Measurements from ENCODE around the gene KCNMB2. TPM values are rescaled to one million over a fixed set of nuclear protein-coding genes. Genes with fewer than 3 reads are reported as not detected.

Gene KCNMB2
- total and polyA plus RNA-seq, 2 experiments from 2014 or later: not detected

- TF ChIP-seq EZH2phosphoT487 (IDR thresholded peaks at IDR 0.05; ENCODE audit: insufficient read depth, low read depth) (no peak), EZH2 (IDR thresholded peaks at IDR 0.05; ENCODE audit: insufficient read depth, poor library complexity, severe bottlenecking) (no peak)
- Histone ChIP-seq H3K79me2 (ENCODE audit: insufficient read depth) (no peaks in the 10 kb centered on the region), H3K36me3 (ENCODE audit: low read depth) (no peaks in the 10 kb centered on the region), H3K27me3 (replicated peaks; ENCODE audit: insufficient read depth) (no peaks in the 10 kb centered on the region), H2AFZ (no peak overlapping the region), H3F3A (ENCODE audit: insufficient read depth) (no peaks in the 10 kb centered on the region), H3K9me3 (ENCODE audit: low read depth) (no peaks in the 10 kb centered on the region), H3K9me2 (ENCODE audit: insufficient read depth) (no peaks in the 10 kb centered on the region), H3K9ac (no peak overlapping the region), H3K27ac (no peak overlapping the region), H4K20me1 (ENCODE audit: insufficient read depth) (no peaks in the 10 kb centered on the region), H3K4me3 (no peak overlapping the region), H3K4me1 (ENCODE audit: insufficient read depth) (no peaks in the 10 kb centered on the region), H3K4me2 (ENCODE audit: unreplicated experiment) (no peak overlapping the region)
- no peak for DNase-seq
- 52 to 57% methylated on average over 4 of the region's 4 CpGs for WGBS, 2 experiments (ENCODE audit: low coverage in 1 of 2, low lambda C conversion rate in 2 of 2, missing lambda C conversion rate in 2 of 2)
- in situ Hi-C loops (cut with MboI): no loop called here
These were observed 196.6 kb downstream of the KCNMB2 start for GRCh38 chr3:178732824-178733223.

- H3K4me3 ChIP-seq: no peak overlapping the region
- H4K20me1 ChIP-seq (ENCODE audit: insufficient read depth): no peaks in the 10 kb centered on the region
- H3K4me2 ChIP-seq (ENCODE audit: unreplicated experiment): no peak overlapping the region
- in situ Hi-C loops (cut with MboI): no loop called here
- no peaks in the 10 kb centered on the region for H3K4me1 ChIP-seq (ENCODE audit: insufficient read depth)
- no peaks in the 10 kb centered on the region for H3F3A ChIP-seq (ENCODE audit: insufficient read depth)
- DNase-seq: no peak
- 11 to 17% methylated on average over 4 of the region's 4 CpGs for WGBS, 2 experiments (ENCODE audit: low coverage in 1 of 2, low lambda C conversion rate in 2 of 2, missing lambda C conversion rate in 2 of 2)
- TF ChIP-seq EZH2 (IDR thresholded peaks at IDR 0.05; ENCODE audit: insufficient read depth, poor library complexity, severe bottlenecking) (no peak), EZH2phosphoT487 (IDR thresholded peaks at IDR 0.05; ENCODE audit: insufficient read depth, low read depth) (no peak)
- no peaks in the 10 kb centered on the region for H3K79me2 ChIP-seq (ENCODE audit: insufficient read depth)
- H3K27me3 ChIP-seq (replicated peaks; ENCODE audit: insufficient read depth): no peaks in the 10 kb centered on the region
- H3K9me3 ChIP-seq (ENCODE audit: low read depth): no peaks in the 10 kb centered on the region
- H3K9me2 ChIP-seq (ENCODE audit: insufficient read depth): no peaks in the 10 kb centered on the region
- no peak overlapping the region for H2AFZ ChIP-seq
- no peak overlapping the region for H3K9ac ChIP-seq
- no peak overlapping the region for H3K27ac ChIP-seq
- H3K36me3 ChIP-seq (ENCODE audit: low read depth): no peaks in the 10 kb centered on the region
These were observed 198.9 kb downstream of the KCNMB2 start for GRCh38 chr3:178735032-178735674.

DNA sequence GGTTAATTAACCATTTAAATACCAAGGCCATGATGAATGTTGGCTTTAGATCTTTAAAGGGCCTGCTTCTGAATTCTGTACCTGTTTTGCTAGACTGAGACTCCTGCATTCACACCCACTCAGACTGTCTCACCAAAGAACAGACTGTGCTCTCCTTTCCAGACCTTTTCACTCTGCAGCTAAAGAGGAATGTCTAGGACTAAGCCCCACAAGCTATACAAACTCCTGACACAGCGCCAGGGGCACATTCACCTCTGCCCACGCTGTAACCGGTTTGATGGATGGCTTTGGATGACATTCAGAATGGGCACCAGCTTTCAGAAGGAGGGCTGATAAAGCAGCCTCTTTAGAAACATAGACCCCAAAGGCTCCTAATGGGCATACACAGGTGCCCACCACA lies 200.1 kb downstream of the KCNMB2 start:
- Histone ChIP-seq H3K27ac (no peak overlapping the region), H3K27me3 (replicated peaks; ENCODE audit: insufficient read depth) (no peaks in the 10 kb centered on the region), H3K9me3 (ENCODE audit: low read depth) (no peaks in the 10 kb centered on the region), H4K20me1 (ENCODE audit: insufficient read depth) (no peaks in the 10 kb centered on the region), H3K4me1 (ENCODE audit: insufficient read depth) (no peaks in the 10 kb centered on the region), H2AFZ (no peak overlapping the region), H3K4me2 (ENCODE audit: unreplicated experiment) (no peak overlapping the region), H3K9ac (no peak overlapping the region), H3K4me3 (no peak overlapping the region), H3F3A (ENCODE audit: insufficient read depth) (no peaks in the 10 kb centered on the region), H3K9me2 (ENCODE audit: insufficient read depth) (no peaks in the 10 kb centered on the region), H3K36me3 (ENCODE audit: low read depth) (no peaks in the 10 kb centered on the region), H3K79me2 (ENCODE audit: insufficient read depth) (no peaks in the 10 kb centered on the region)
- 37 to 52% methylated on average over 3 of the region's 3 CpGs for WGBS, 2 experiments (ENCODE audit: low coverage in 1 of 2, low lambda C conversion rate in 2 of 2, missing lambda C conversion rate in 2 of 2)
- in situ Hi-C loops (cut with MboI): no loop called here
- DNase-seq: no peak
- TF ChIP-seq EZH2phosphoT487 (IDR thresholded peaks at IDR 0.05; ENCODE audit: insufficient read depth, low read depth) (no peak), EZH2 (IDR thresholded peaks at IDR 0.05; ENCODE audit: insufficient read depth, poor library complexity, severe bottlenecking) (no peak)

GRCh38 chr3:178739720-178740119 lies 203.5 kb downstream of the KCNMB2 start:
- Histone ChIP-seq H3K4me2 (ENCODE audit: unreplicated experiment) (no peak overlapping the region), H3K36me3 (ENCODE audit: low read depth) (no peaks in the 10 kb centered on the region), H3K9me2 (ENCODE audit: insufficient read depth) (no peaks in the 10 kb centered on the region), H3K79me2 (ENCODE audit: insufficient read depth) (no peaks in the 10 kb centered on the region), H3F3A (ENCODE audit: insufficient read depth) (no peaks in the 10 kb centered on the region), H3K9ac (no peak overlapping the region), H3K27ac (no peak overlapping the region), H3K27me3 (replicated peaks; ENCODE audit: insufficient read depth) (no peaks in the 10 kb centered on the region), H2AFZ (no peak overlapping the region), H4K20me1 (ENCODE audit: insufficient read depth) (no peaks in the 10 kb centered on the region), H3K4me3 (no peak overlapping the region), H3K4me1 (ENCODE audit: insufficient read depth) (no peaks in the 10 kb centered on the region), H3K9me3 (ENCODE audit: low read depth) (no peaks in the 10 kb centered on the region)
- WGBS, 2 experiments (ENCODE audit: low coverage in 1 of 2, low lambda C conversion rate in 2 of 2, missing lambda C conversion rate in 2 of 2): 27 to 35% methylated on average over 3 of the region's 3 CpGs
- in situ Hi-C loops (cut with MboI): no loop called here
- DNase-seq: no peak
- TF ChIP-seq EZH2phosphoT487 (IDR thresholded peaks at IDR 0.05; ENCODE audit: insufficient read depth, low read depth): no peak
- TF ChIP-seq EZH2 (IDR thresholded peaks at IDR 0.05; ENCODE audit: insufficient read depth, poor library complexity, severe bottlenecking): no peak

Data from GM23248 (cell line).